HS-27A (cell line): Measurements from ENCODE around the gene LURAP1L.

Experiments
- DNase-seq: peaks from one replicate; pipeline ENCODE4 v3.0.0-alpha.2; 2012; ENCODE audit warnings: low read depth, missing footprints

The LURAP1L gene

GRCh38 chr9:12774861-12775678 is at the start of gene LURAP1L:
Gene LURAP1L, plus strand, starts transcription at chr9:12775020. Its CDS starts 696 bp downstream, at chr9:12775716.
- no peak for DNase-seq

DNA sequence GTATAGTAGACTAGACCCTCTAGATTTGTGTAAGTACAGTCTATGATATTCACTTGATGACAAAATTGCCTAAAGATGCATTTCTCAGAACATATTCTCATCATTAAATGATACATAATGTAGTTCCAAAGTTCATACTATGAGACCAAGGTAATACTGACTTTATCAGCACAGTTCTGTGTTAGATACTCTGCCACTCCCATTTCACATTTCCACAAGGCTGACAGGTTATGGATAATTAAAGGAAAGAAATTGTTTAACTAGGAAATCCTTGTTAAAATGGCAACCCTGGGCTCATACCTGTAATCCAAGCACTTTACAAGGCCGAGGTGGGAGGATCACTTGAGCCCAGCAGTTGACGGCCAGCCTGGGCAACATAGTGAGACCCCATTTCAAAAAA is 48.0 kb upstream of the LURAP1L start:
- DNase-seq = no peak

DNA sequence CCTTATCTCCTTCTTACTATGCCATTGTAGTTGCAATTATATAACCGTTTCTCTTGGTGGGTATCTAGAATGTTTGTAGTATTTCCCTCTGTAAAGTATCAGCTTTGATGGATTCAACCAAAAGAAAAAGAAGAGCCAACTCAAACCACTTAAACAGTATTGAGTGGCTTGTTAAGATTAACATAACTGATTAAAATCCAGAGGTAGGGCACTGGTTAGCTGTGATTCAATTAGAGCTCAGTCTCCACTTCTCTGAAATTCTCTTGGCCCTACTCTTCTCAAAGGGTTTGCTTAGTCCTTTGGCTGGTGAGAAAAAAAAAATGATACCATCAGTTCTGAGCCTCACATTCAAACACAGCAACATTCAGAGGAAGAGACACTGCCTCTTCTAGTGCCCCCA is 44.6 kb upstream of the LURAP1L start:
- no peak for DNase-seq

- DNase-seq = no peak
These were observed 43.9 kb upstream of the LURAP1L start for GRCh38 chr9:12730927-12731326.

DNA sequence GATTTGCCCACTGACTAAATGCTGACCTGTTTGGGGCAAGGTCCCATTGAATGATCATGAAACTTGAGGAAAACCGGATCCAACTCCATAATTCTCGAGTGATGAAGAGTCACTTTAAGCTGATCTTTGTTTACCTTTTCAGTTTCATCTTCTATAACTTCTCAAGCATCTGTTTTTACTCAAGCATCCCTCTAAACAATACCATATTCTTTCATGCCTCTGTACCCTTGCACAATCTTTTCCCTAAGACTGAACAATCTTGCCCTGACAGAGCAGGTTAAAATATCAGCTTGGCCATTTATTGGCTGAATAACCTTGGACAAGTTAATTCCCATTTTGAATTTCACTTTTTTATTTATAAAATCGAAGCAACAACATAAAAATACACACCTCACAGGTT is 41.8 kb upstream of the LURAP1L start:
- no peak for DNase-seq

DNA sequence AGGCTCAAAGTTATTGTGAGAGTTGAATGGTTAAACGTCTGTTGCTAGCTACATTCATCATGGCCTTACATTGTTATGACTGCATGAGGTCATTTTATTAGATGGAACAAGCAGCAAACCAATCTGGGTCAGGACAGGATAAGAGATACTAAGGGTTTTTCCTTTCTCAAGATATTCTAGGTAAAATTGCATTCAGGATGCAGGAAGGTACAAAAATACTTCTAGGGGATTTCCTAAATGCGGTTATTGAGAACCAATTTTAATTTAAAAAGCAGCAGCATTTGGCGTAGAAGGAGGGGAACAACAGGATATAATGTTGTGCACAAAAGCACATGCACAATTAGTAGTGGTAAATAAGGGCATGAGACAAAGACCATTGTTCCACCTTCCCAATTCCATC is 39.2 kb upstream of the LURAP1L start:
- DNase-seq = no peak

DNA sequence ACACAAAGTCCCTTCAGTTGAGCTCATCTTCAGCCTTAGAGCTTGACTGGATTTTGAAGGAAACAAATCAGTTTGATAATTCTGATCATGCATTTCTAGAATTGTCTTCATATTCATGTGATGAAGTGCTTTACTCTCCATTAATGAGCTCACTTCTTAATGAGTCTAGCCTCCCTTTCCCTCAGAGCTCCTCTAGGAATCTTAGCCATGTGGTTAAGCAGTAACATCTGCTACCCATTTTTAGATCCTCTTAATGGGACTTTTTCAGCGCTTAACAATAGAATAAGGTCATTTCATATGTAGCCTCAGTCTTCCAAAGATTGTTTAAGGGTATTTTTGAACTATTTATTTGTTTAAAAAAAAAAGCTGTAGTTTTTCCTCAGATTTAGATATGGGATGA is 36.9 kb upstream of the LURAP1L start:
- DNase-seq = no peak

DNA sequence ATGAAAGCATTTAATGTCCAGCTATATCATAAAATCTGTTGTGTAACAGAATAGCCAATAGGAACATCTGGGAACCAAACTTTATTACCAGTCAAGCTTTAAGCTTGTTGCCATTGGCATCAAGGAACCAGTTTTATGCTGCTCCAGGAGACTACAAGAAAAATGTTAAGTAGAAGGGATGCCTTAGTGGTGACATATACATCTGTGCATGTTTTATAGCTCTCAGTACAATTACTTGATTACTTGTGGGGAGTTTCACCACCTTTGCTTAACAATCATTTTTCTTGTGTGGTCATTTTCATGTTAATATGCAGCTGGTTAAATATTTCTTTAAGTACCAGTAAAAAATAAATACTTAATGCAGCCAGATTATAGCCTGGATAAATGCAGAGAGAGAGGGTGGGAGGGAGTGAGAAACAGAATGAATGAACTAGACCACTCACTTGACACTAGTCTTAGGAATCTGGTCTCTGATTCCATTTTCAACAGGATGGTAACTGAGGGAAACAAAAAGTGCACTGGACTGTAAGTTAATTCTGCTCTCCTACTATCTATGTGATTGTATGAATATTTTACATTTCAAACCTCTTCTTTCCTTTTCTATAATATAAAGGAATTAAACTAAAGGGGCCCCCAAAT is 35.7 kb upstream of the LURAP1L start:
- no peak for DNase-seq

- DNase-seq = no peak
These were observed 34.0 kb upstream of the LURAP1L start for GRCh38 chr9:12740845-12741244.

DNA sequence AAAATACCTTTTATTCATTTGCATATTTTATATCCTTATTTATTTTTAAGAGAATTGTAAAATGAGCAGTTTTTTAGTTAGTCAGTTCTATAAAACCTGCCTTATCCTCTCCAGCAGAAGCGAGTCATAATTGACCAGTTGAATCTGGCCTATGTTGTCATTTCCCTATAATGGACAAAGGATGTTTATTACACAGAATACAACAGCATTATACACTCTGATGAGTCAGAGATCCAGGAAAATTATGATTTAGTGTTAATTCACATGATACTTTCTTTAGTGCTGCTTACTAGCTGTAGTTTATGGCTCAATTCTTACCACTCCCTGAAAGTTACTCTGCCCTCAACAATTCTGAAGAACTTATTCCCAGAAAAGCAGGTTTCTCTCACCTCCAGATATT is 26.8 kb upstream of the LURAP1L start:
- DNase-seq = no peak

DNA sequence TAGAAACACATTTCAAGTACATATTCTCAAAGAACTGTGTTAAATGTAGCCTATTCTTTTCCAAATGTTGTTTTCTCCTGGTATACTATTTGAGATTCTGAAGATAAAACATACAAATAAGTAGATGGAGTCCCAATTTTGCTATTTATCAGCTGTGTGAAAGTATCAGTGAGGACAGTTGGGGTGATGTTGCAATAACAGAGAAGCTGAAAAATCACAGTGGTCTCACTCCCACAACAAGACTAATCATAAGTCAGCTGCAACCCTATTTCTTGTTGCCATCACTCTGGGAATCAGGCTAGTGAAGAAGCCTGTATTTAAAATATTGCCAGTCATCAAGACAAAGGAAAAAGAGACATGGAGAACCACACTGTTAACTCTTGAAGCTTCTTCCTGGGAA is 25.9 kb upstream of the LURAP1L start:
- no peak for DNase-seq

DNA sequence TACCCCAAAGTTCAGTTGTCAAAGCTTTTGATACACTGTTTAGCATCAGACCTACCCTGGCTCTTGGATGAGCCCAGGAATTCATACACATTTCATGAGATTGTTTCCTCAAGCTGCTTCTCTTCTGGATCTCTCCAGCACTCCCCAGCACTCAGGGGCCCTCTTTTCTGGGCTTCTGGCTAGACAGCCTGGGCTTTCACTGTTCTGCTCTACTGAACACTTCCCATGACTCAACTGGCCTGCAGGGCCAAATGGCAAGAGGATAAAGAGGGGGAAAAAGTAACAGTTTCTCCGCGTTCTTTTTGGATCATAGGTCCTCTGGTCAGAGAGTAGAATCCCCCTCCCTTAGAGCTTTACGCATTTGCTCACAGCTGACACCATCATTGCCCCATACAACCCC is 20.9 kb upstream of the LURAP1L start:
- no peak for DNase-seq

GRCh38 chr9:12759761-12760160 is 15.1 kb upstream of the LURAP1L start:
- DNase-seq = no peak

DNA sequence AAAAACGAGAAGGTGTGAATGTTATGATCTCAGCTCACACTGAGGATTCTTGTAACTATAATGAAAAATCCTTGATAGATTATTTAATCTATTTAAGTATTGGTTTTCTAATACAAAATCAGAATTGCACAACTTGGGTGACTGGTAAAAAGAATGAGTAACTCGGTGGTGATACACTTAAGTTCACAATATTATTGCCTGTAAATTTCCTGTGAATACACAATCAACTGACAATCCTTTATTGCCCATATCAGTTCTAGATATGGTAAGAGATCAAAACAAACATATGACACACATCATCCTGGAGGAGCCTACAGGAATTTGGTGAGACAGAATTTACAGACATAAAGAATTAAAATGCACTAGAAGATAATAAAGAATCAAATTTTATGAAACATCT is 14.1 kb upstream of the LURAP1L start:
- no peak for DNase-seq

DNA sequence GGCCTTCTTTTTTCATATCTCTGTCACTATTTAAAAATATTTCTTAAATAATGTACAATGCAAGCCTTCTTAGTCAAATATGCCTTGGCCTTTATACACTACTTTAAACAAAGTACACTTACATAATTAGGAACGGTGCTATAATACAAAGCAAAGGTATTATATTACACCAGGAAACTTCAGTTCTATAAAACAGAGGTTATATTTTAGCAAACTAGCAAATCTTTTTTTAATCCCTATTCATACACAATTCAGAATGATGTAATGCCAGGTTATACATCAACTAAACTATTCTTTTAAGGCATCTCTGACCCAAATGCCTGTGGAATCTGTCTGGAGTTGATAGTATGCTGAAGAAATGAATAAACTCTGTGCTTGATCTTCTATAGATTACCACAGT is 10.7 kb upstream of the LURAP1L start:
- no peak for DNase-seq

DNA sequence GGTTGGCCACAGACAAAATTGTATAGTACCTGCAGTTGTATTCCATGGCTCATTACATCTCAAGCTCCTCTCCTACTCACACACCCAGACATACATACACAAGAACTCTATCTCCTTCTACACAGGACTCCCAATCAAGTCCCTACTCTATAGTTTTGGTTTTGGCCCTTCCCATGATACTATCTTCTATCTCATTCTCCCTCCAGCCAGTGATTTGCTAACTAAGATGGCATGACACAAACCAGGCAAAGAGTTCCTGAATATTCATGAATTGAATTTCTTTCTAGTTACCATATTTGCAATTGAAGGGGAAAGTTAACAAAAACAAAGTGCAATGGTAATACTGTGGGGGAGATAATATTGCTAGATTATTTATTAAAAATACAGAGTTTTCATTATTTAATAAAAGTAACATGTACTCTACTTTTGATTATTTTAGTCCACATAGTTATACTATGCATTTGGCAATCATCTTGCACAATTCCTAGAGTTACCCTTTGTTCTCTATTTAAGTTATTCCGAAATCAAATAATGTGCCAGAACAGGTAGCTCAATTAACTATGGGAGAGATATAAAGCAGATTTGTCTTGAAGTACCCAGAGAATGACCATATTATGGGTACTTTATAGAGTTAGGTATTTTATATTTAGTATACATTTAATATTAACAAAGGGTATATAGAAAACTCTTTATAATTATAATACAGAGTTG is 9.6 kb upstream of the LURAP1L start:
- no peak for DNase-seq

DNA sequence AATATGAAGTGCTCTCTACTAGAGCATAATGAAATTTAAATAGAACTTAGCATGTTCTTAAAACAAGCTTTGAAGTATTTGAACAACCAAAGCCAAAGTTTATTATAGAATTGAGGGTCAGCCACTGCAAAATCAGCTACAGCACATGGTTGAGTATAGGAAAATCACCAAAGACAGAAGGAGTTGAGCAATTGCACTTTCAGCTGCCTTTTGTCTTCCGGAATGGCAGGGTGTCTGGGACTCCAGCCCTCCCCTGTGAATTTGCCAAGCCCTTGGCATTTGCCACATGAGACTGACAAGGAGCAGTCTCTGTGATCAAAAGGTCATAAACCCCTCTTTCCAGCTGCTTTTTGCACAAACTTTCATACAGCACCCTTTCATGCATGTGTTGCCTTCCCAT is 8.5 kb upstream of the LURAP1L start:
- DNase-seq = no peak

DNA sequence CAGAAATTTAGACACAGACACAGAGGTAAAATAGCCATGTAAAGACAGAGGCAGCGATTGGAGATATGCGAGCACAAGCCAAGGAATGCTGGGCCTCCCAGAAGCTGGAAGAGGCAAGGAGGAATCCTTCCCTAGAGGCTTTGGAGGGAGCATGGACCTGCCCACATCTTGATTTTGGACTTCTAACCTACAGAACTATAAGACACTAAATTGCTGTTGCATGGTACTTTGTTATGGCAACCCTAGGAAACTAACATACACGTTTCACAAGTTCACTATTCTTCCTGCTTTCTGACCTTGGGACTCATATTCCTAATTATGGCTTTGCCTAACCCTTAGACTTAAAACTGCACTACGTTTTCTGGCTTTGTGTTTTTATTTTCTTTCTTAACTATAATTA is 4.6 kb upstream of the LURAP1L start:
- no peak for DNase-seq

DNA sequence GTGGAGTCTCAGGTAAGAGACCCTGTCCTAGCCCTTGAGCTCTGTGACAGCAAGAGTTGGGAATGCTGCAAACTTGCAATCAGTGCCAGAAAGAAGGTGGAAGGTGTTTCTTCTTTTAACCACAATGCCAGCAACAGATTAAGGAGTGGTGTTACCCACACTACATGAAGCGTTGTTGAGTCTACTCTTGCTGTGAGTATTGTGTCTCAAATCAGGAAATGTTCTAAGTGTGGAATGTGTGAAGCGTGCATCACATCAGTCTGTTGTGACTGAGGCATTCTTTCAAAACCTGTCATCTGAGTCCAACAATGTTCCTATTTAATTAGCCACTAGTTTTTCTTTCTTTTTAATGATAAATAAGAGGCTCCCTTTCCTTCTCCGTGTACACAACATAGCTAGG is 2.9 kb upstream of the LURAP1L start:
- no peak for DNase-seq

GRCh38 chr9:12773562-12773961 is 1.3 kb upstream of the LURAP1L start:
- DNase-seq = no peak

- no peak for DNase-seq
These were observed 1.1 kb downstream of the LURAP1L start for GRCh38 chr9:12775679-12776512.

DNA sequence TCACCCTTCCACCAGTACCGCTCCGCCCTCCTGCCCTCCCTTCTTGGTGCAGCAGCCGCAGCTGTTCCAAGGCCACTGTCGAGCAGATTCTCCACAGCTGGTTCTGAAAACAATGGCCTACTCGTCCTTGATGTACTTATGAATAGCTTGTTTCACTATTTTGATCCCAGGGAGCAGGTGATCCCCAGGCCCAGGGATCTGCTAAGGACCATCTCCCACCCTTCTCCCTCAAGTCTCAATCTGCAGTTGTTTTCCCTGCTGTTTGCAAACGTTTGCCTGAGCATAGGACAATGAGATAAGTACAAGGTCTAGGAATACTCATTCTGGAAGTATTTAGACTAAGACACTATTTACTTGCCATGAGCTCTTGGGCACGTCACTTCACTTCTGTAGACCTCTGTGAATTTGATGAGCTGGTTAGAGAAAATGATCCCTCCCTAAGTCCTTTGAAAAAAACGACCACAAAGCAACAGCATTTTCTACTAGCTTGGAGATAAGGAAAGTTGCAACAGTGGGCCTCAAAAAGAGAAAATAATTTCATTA is 1.8 kb downstream of the LURAP1L start:
- no peak for DNase-seq
